Choroid plexus epithelial cell (primary cell): ENCODE data around the gene LAMA5.
A peak's percentile ranks its signal among the peaks of the same experiment; 100 is the strongest.

Experiments
- DNase-seq: peaks from one replicate; pipeline ENCODE4 v3.0.0-alpha.2; 2010; ENCODE audit warnings: low read depth
- H3K4me3 ChIP-seq: 2 replicates; pipeline ENCODE4 v1.5.1; 2011; ENCODE audit warnings: low read depth, mild to moderate bottlenecking, control low read depth, low read length, moderate library complexity
- TF ChIP-seq, protein P1 (sequence below): conservative IDR thresholded peaks from 2 replicates; pipeline ENCODE4 v1.5.1; 2011; ENCODE audit warnings: low read depth, mild to moderate bottlenecking, control low read depth, inconsistent platforms, low read length, moderate library complexity

Gene LAMA5

DNA sequence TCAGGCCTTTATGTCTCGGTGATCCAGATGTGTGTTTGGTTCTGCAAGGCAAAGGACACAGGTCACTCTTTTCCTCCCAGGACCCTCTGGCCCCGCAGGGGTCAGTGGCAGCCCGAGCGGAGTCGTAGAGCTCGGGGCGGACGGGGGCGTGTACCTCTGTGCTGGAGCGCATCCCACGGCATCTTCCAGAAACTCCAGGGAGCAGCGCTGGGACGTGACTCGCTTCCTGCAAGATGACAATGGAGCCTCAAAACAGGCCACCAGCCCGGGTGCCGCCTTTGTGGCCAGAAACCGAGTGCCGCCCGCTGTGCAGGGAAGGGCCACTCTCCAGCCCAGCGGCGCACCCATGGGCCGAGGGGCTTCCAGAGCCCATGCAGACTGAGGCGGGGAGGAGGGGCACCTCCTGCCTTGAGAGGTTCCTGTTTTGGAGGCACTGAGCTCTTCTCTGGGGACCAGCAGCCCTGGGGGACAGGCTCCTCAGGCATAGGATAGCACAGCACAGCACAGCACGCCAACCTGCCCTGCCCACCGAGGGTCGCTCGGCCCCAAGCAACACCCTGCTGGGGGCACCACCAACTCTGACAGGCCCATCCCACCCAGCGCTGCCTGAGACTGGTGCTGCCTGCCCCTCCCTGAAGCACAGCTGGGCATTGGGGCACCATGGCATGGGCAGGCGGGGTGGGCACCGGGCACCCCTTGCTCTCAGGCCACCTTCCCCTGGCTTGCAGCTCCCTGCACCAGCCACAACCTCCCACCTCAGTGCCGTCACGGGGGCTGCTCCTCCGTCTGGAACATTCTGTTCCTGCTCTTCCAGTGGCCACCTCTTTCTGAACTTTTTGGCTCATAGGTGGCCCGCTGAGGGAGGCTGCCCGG, 29.5 kb upstream of the LAMA5 start:
- no peak overlapping the region for H3K4me3 ChIP-seq
- TF ChIP-seq, protein P1, sequence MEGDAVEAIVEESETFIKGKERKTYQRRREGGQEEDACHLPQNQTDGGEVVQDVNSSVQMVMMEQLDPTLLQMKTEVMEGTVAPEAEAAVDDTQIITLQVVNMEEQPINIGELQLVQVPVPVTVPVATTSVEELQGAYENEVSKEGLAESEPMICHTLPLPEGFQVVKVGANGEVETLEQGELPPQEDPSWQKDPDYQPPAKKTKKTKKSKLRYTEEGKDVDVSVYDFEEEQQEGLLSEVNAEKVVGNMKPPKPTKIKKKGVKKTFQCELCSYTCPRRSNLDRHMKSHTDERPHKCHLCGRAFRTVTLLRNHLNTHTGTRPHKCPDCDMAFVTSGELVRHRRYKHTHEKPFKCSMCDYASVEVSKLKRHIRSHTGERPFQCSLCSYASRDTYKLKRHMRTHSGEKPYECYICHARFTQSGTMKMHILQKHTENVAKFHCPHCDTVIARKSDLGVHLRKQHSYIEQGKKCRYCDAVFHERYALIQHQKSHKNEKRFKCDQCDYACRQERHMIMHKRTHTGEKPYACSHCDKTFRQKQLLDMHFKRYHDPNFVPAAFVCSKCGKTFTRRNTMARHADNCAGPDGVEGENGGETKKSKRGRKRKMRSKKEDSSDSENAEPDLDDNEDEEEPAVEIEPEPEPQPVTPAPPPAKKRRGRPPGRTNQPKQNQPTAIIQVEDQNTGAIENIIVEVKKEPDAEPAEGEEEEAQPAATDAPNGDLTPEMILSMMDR, result no peak
- no peak for DNase-seq

DNA sequence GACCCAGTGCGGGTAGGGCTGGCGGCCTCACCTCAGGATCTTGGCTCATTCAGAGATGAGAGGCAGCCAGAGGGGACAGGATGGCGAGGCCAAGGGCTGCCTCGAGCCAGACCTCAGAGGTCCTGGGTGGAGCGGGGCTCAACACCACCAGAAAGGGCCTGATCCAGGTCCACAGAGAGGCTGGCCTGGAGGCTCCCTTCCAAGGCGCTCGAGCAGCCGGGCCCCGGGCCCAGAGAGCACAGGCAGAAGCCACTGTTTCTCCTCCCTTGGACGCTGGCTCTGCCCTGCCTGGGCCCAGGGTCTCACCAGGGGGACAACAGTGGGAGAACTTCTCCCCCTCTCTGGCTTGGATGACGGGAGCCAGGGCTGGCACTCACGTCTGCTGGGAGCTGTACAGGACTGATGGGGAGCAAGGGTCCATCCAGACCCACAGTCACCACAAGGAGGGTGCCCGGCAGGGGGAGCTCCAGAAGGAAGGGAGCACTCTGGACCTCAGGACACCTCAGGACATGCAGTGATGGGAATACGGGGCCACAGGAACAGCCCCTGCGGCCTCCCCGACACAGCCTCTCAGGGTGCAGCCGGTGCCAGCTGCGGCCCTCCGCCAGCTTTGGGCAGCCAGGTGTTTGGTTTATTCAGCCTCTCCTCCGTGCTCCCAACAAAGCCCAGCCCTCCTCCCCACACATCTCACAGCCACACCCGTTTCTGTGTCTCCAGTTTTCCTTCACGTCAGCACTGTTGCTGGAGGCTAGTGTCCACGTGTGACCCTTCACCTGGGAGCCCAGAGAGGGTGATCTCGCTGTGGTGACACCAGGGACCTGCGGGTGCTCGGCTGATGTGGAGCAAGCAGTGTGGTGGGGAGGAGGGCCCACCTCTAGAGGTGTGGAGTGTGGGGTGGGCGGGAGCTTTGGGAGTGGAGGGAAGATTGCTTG, 28.5 kb upstream of the LAMA5 start:
- DNase-seq, result no peak
- no peak overlapping the region for H3K4me3 ChIP-seq
- TF ChIP-seq, protein P1, result peak; percentile 3

DNA sequence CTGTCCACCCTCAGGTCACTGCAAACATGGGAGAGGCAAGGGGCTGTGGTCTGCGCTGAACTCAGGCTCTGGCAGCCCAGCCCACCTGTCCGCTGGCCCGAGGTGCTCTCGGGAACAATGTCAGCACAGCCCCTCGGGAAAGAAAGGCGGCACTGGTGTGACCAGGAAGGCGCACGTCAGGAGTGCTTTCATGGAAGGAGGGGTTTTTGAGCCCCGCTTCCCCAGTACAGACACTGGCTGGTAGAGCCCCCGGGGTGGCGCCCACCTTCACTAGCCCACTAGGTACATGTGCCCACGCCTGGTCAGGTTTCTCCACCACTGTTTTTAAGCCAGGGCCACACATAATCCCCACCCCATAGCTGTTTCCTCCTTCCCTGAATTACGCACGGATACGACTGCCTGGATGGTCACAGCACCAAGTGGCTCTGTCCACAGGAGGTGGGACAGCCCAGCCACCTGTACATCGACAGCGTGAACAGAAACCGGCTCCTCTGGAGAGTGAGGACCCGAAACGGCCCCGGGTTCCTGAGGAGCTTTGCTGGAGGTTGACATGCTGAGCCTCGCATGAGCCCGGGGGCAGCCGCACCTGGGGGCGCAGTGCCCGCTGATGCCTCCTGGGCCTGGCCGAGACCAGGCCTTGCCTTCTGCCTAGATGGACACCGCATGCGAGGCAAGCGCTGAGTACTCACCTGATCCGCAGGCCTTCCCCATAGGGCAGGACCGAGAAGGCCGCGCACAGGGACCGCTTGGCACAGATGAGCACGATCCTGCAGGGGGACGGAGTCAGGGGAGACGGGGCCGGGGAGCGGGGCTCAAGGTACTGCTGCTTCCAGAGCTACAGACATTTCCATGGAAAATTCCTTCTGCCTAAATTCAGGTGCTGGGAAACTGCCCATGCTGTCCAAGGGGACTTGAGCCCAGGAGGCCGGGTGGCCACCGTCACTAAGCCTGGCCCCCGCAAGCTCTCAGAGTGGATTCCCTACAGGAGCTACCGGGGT, 27.4 kb upstream of the LAMA5 start:
- DNase-seq, result no peak
- no peak overlapping the region for H3K4me3 ChIP-seq
- TF ChIP-seq, protein P1, result no peak

DNA sequence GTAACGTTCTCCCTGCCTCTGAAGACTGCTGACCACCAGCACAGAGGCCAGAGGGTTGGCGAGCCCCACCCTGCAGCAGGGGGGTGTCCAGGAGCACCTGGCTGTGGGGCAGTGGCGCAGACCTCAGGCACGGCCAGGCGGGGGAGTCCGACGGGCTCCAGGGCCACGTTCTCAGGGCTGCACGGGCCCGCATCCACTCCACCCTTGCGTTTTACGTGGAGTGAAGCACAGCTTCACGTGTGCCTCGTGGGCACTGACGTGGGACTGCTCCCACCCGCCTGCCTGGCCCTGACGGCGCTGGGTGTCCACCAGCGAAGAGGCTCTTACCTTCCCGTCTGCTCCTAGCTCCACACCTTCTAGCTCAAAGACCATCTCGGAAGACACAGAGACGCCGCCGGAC, 26.7 kb upstream of the LAMA5 start:
- no peak overlapping the region for H3K4me3 ChIP-seq
- DNase-seq, result no peak
- TF ChIP-seq, protein P1, result no peak

DNA sequence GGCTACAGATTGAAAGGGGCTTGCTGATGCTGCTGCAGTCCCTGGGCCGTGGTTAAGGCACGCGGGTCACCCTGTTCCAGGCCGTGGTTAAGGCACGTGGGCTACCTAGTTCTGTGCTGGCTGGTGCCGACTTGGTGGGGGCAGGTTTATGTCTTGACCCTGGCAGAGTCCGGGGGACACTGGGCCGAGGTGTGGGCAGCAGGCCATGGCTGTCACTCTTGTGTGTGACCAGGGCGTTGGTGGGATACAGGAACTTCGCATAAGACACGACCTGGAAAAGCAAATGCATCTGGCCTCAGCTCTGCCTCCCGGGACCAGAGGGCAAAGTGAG, 26.2 kb upstream of the LAMA5 start:
- TF ChIP-seq, protein P1, result no peak
- no peak overlapping the region for H3K4me3 ChIP-seq
- no peak for DNase-seq

DNA sequence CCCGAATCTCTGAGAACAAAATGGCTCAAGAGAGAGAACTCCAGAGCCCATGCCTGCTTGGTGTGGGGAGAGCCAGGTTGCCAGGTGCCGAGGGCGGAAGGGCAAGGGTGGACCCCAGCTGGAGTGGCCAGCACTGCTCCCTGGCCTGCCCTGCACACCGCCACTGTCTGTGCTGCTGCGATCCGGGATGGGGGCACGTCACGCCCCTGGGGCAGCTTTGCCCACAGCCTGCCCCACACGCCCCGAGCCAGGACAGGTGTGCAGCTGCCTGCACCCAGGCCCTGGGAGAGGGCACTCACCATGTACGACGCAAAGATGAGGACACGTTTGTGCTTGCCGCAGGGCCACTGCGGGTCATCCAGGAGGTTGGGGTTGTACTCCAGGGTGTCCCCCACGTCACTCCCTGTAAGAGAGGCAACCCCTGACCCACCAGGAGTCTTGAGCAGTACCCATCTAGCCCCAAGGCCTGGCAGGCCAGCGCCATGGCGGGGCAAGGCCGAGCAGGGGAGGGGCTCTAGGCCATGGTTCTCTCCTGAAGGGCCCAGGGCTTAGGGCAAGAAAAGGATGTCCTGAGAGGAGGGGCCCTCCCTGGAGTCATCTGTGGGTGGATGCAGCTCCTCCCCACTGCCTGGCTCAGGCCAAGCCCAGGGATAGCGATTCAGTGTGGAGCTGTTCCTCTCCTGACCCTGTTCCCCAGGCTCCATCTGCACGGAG, 25.7 kb upstream of the LAMA5 start:
- TF ChIP-seq, protein P1, result no peak
- DNase-seq, result no peak
- no peak overlapping the region for H3K4me3 ChIP-seq
